Measurements from ENCODE around the gene RGS19. TPM values are rescaled to one million over a fixed set of nuclear protein-coding genes. Genes with fewer than 3 reads are reported as not detected.

The RGS19 gene
- total RNA-seq, 1 experiment from 2014 or later = 32.0 TPM

DNA sequence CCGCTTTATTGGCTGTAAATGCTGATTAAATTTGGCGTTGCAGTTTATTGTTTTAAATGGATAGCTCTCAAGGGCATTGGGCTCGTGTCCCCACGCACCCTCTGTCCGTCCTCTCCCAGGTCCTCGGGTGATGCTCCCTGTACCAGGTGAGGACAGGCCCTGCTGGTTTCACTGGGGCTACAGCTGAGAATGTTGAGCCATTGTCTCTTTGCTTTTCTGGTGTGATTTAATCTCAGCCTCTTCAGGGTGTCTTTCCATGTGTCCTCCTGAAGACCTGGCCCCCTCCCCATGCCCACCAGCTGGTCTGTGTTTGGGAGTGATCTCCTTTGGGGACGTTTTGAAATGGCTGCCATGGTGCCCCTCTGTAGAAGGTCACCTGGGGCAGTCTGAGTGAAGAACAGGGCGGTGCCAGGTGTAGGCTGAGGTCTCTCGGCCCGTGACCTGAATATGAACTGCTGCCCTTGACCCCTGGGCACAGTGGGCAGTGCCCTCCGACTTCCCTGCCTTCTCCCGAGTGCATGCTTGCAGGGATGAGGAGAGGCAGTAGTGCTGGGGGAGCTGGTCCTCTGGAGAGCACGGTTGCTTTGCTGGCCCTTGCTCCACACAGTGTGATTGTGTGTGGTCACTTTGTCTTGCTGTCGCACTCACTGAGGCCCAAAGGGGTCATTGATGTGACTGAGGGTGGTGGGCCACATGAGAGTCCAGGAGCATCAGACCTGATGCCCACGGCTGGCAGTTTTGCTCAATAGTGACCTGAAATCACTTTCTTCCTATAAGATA, 55.8 kb downstream of the RGS19 start:
- H3K27ac ChIP-seq (ENCODE audit: low read length) = no peak overlapping the region
- ATAC-seq (no peak), DNase-seq (ENCODE audit: low read depth, low spot score) (no peak)
- no TSS peak for BruUV-seq (replicated peaks)
- ChIA-PET CTCF (no interaction called here), POLR2A (no interaction called here)
- intact Hi-C loops (cut with micrococcal nuclease; ENCODE audit: unreplicated experiment) = no loop called here
- no peaks in the 10 kb centered on the region for H3K9me3 ChIP-seq (ENCODE audit: control insufficient read depth, insufficient read depth, low read depth, low read length)
- in situ Hi-C loops (cut with HindIII; ENCODE audit: low pct_unique_long_range_greater_than_20kb, low sequenced_read_pairs) = no loop called here
- no peaks in the 10 kb centered on the region for H3K27me3 ChIP-seq (ENCODE audit: control insufficient read depth, insufficient read depth, low read length)
- TF ChIP-seq POLR2AphosphoS5 (IDR thresholded peaks at IDR 0.05; ENCODE audit: low read depth, low read length) (no peak), TCF7L2 (IDR thresholded peaks at IDR 0.05; ENCODE audit: low read depth, low read length) (no peak), SIN3A (IDR thresholded peaks at IDR 0.05; ENCODE audit: borderline replicate concordance, insufficient read depth, low read depth, low read length) (no peak)
- TF ChIP-seq, protein P1, sequence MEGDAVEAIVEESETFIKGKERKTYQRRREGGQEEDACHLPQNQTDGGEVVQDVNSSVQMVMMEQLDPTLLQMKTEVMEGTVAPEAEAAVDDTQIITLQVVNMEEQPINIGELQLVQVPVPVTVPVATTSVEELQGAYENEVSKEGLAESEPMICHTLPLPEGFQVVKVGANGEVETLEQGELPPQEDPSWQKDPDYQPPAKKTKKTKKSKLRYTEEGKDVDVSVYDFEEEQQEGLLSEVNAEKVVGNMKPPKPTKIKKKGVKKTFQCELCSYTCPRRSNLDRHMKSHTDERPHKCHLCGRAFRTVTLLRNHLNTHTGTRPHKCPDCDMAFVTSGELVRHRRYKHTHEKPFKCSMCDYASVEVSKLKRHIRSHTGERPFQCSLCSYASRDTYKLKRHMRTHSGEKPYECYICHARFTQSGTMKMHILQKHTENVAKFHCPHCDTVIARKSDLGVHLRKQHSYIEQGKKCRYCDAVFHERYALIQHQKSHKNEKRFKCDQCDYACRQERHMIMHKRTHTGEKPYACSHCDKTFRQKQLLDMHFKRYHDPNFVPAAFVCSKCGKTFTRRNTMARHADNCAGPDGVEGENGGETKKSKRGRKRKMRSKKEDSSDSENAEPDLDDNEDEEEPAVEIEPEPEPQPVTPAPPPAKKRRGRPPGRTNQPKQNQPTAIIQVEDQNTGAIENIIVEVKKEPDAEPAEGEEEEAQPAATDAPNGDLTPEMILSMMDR (IDR thresholded peaks at IDR 0.05) = no peak
- TF ChIP-seq, protein P2, sequence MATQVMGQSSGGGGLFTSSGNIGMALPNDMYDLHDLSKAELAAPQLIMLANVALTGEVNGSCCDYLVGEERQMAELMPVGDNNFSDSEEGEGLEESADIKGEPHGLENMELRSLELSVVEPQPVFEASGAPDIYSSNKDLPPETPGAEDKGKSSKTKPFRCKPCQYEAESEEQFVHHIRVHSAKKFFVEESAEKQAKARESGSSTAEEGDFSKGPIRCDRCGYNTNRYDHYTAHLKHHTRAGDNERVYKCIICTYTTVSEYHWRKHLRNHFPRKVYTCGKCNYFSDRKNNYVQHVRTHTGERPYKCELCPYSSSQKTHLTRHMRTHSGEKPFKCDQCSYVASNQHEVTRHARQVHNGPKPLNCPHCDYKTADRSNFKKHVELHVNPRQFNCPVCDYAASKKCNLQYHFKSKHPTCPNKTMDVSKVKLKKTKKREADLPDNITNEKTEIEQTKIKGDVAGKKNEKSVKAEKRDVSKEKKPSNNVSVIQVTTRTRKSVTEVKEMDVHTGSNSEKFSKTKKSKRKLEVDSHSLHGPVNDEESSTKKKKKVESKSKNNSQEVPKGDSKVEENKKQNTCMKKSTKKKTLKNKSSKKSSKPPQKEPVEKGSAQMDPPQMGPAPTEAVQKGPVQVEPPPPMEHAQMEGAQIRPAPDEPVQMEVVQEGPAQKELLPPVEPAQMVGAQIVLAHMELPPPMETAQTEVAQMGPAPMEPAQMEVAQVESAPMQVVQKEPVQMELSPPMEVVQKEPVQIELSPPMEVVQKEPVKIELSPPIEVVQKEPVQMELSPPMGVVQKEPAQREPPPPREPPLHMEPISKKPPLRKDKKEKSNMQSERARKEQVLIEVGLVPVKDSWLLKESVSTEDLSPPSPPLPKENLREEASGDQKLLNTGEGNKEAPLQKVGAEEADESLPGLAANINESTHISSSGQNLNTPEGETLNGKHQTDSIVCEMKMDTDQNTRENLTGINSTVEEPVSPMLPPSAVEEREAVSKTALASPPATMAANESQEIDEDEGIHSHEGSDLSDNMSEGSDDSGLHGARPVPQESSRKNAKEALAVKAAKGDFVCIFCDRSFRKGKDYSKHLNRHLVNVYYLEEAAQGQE (IDR thresholded peaks at IDR 0.05; ENCODE audit: insufficient read depth in 1 of 2, low read depth in 2 of 2, low read length in 1 of 2) = no peak
- H3K4me1 ChIP-seq (ENCODE audit: control insufficient read depth, insufficient read depth, low read length) = no peaks in the 10 kb centered on the region
- H3K36me3 ChIP-seq (ENCODE audit: control insufficient read depth, insufficient read depth, low read length) = peaks cover 16% of the 10 kb centered on the region
- no peak overlapping the region for H3K4me3 ChIP-seq (ENCODE audit: low read depth in 2 of 2, low read length in 2 of 2)

Small RNA genes lying within 50 kb of the gene (microRNA-seq; reads per million reads assigned to microRNA genes)
- 2.2 reads per million for gene MIR6813 (ENCODE audit: unreplicated experiment)

Other genes with a start within 250 kb of the RGS19 start
- gene ZBTB46, start 248.3 kb downstream of the RGS19 start, total RNA-seq (2021; ENCODE audit: unreplicated experiment) = 15.2 TPM
- gene ABHD16B, start 218.0 kb downstream of the RGS19 start, total RNA-seq (2021; ENCODE audit: unreplicated experiment) = not detected
- gene TPD52L2, start 214.2 kb downstream of the RGS19 start, total RNA-seq (2021; ENCODE audit: unreplicated experiment) = 113 TPM
- gene DNAJC5, start 184.4 kb downstream of the RGS19 start, total RNA-seq (2021; ENCODE audit: unreplicated experiment) = 59.5 TPM
- 47.4 TPM for gene UCKL1, start 123.1 kb downstream of the RGS19 start, total RNA-seq (2021; ENCODE audit: unreplicated experiment)
- gene ZNF512B, start 109.6 kb downstream of the RGS19 start, total RNA-seq (2021; ENCODE audit: unreplicated experiment) = 17.9 TPM
- 8.8 TPM for gene SAMD10, start 99.9 kb downstream of the RGS19 start, total RNA-seq (2021; ENCODE audit: unreplicated experiment)
- gene PRPF6, start 98.4 kb downstream of the RGS19 start, total RNA-seq (2021; ENCODE audit: unreplicated experiment) = 88.4 TPM
- 1.9 TPM for gene C20orf204, start 43.3 kb downstream of the RGS19 start, total RNA-seq (2021; ENCODE audit: unreplicated experiment)
- gene SOX18, start 29.9 kb downstream of the RGS19 start, total RNA-seq (2021; ENCODE audit: unreplicated experiment) = 18.7 TPM
- gene TCEA2, start 16.3 kb downstream of the RGS19 start, total RNA-seq (2021; ENCODE audit: unreplicated experiment) = 38.5 TPM
- 3.9 TPM for gene OPRL1, start 564 bp upstream of the RGS19 start, total RNA-seq (2021; ENCODE audit: unreplicated experiment)
- 0.67 TPM for gene LKAAEAR1, start 4.9 kb upstream of the RGS19 start, total RNA-seq (2021; ENCODE audit: unreplicated experiment)
- gene NPBWR2, start 28.0 kb upstream of the RGS19 start, total RNA-seq (2021; ENCODE audit: unreplicated experiment) = not detected
- 0.41 TPM for gene MYT1, start 84.9 kb upstream of the RGS19 start, total RNA-seq (2021; ENCODE audit: unreplicated experiment)
- gene PCMTD2, start 176.2 kb upstream of the RGS19 start, total RNA-seq (2021; ENCODE audit: unreplicated experiment) = 35.0 TPM

All from Panc1 (cell line).